NCI-H2196 treated with DMSO at 0.1 percent for 48 hours (cell line): Measurements from ENCODE around the gene NDFIP1.

Source experiments
- DNase-seq: peaks from one replicate; lab custom pipeline; 2025; ENCODE audit not compliant: unreplicated experiment; lab: John Stamatoyannopoulos, UW

NDFIP1 gene

GRCh38 chr5:142117579-142118151 is 9.1 kb downstream of the NDFIP1 start:
- DNase-seq: no peak

- no peak for DNase-seq
Measured at GRCh38 chr5:142118155-142118686, 9.6 kb downstream of the NDFIP1 start.

GRCh38 chr5:142119051-142119625 is 10.6 kb downstream of the NDFIP1 start:
- no peak for DNase-seq

- no peak for DNase-seq
Measured at GRCh38 chr5:142120247-142120935, 11.8 kb downstream of the NDFIP1 start.

GRCh38 chr5:142122121-142122520 is 13.5 kb downstream of the NDFIP1 start:
- no peak for DNase-seq

- DNase-seq: no peak
Measured at GRCh38 chr5:142125378-142125777, 16.8 kb downstream of the NDFIP1 start.

GRCh38 chr5:142125963-142126362 is 17.4 kb downstream of the NDFIP1 start:
- DNase-seq: no peak

- no peak for DNase-seq
Measured at GRCh38 chr5:142128675-142129208, 20.2 kb downstream of the NDFIP1 start.

GRCh38 chr5:142129446-142130066 is 21.0 kb downstream of the NDFIP1 start:
- DNase-seq: no peak

GRCh38 chr5:142131394-142131793 is 22.8 kb downstream of the NDFIP1 start:
- DNase-seq: no peak

- no peak for DNase-seq
Measured at GRCh38 chr5:142132916-142133315, 24.3 kb downstream of the NDFIP1 start.

GRCh38 chr5:142133330-142134206 is 25.0 kb downstream of the NDFIP1 start:
- DNase-seq: no peak

- no peak for DNase-seq
Measured at GRCh38 chr5:142134331-142135010, 25.9 kb downstream of the NDFIP1 start.

GRCh38 chr5:142141463-142141862 is 32.9 kb downstream of the NDFIP1 start:
- no peak for DNase-seq

GRCh38 chr5:142143878-142144277 is 35.3 kb downstream of the NDFIP1 start:
- DNase-seq: peak; percentile 11

- peak; percentile 51 for DNase-seq
Measured at GRCh38 chr5:142145106-142145900, 36.7 kb downstream of the NDFIP1 start.

GRCh38 chr5:142149363-142149762 is 40.8 kb downstream of the NDFIP1 start:
- no peak for DNase-seq

- DNase-seq: no peak
Measured at GRCh38 chr5:142150431-142150830, 41.9 kb downstream of the NDFIP1 start.
